D721Med (cell line): ENCODE data around the gene SERGEF.

Experiments
- DNase-seq: peaks from one replicate; pipeline ENCODE4 v3.0.0; 2011; ENCODE audit warnings: low spot score; ENCODE audit not compliant: insufficient read length
- FAIRE-seq: peaks from 2 replicates; lab custom pipeline; 2011; peaks lifted over from hg19 to GRCh38; lab: Jason Lieb, UNC
- CTCF ChIP-seq: IDR thresholded peaks from 2 replicates; pipeline ENCODE4 v1.5.1; 2012; ENCODE audit warnings: mild to moderate bottlenecking, control low read depth; ENCODE audit not compliant: insufficient read depth; ENCODE audit errors: missing control alignments

The SERGEF gene

DNA sequence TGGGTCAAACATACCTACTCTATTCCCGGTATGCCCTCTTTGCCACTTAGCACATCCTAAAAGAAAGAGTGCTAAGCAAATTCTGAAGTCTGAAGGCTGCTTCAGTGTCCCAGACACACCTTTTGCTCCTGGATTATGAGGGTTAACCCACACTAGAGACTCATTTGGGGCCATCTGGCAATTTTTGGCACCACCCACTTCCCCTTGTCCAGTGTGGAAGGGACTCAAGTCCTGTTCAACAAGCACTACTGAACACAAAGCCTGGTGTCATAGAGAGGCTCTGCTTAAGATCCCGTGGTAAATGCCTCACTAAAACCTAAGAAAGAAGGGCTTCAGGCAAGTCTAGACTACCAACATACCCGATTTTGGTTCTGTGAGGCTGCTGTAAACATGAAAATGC lies 85.8 kb downstream of the SERGEF start:
- no peak for TF ChIP-seq CTCF
- DNase-seq (no peak), FAIRE-seq (no peak)

DNA sequence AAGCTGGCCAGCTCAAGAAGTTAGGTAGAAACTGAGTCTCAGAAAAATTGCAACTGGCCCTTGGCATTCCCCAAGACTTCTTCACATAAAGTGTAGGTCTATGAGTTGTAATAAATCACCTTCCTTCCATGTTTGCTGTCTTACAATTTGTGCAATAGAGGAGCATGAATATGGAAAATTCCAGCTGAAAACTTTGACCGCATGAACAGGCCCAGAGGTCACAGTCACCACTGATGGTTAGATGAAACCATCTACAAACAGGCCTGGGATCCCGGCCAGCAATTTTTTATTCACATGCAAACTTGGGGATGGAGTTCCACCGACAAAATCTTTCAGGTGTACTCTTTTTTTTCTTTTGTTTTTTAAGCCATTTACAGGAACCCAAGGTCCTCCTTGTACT lies 88.1 kb downstream of the SERGEF start:
- DNase-seq = no peak
- TF ChIP-seq CTCF = no peak
- no peak for FAIRE-seq

- DNase-seq = no peak
- FAIRE-seq = no peak
- TF ChIP-seq CTCF = no peak
Measured at GRCh38 chr11:17923217-17923616, 89.6 kb downstream of the SERGEF start.

DNA sequence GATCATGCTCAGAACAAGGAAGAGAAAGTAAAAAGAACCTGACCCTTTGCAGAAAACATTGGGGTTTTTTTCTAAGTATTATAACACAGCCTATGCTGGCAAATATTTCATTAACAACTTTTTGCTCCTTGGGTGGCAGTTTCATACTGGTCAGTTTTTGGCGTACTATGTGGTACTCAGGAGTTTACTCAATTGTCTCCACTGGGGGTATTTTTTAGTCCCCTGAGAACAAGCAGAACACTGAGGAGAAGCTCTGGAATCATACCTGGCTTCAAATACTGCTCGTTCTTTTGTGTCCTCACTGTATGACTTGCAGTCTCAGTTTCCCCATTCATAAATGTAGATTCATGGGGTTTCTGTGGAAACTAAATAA lies 90.4 kb downstream of the SERGEF start:
- DNase-seq = no peak

GRCh38 chr11:17921659-17922415 lies 91.0 kb downstream of the SERGEF start:
- TF ChIP-seq CTCF = no peak
- FAIRE-seq (no peak), DNase-seq (no peak)

More for the DNA sequence above, 90.4 kb downstream of the SERGEF start:
- TF ChIP-seq CTCF = no peak
- no peak for FAIRE-seq

DNA sequence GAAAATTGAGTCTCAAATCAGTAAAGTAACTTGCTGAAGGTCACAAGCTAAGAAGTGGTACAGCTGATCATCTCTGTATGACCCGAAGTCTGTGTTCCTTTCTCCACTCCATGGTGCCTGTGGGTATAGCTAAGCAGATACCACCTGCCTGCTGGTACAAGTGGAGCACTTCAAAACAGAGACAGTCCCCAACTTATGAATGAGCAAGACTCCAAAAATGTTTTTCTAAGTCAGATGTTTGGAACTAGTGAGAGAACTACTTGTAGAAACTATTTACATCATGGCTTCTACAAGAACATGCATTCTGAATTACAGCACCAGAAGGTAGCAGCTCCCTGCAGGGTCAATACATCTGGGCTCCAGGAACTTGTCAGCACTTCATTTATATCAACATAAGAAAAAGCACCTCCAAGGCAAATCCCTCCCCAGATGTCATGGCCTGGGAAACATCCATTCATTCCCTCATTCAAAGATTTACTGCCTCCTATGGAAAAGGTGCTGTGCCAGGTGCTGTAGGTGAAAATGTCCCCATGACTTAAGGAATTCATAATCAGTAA lies 94.7 kb downstream of the SERGEF start:
- TF ChIP-seq CTCF = no peak
- DNase-seq (no peak), FAIRE-seq (no peak)

- no peak for TF ChIP-seq CTCF
- FAIRE-seq = no peak
- no peak for DNase-seq
Measured at GRCh38 chr11:17917556-17917955, 95.3 kb downstream of the SERGEF start.
